Mesenchymal stem cell (in vitro differentiated cells and primary cell): ENCODE measurements around the gene ALPK3.

Experiments
- DNase-seq: peaks from one replicate; pipeline ENCODE4 v3.0.0-alpha.2; 2013
- H2AFZ ChIP-seq: one replicate; pipeline ENCODE4 v1.6.1; 2013; ENCODE audit warnings: low read depth, mild to moderate bottlenecking, control low read depth, inconsistent platforms, low read length, moderate library complexity
- H2AK5ac ChIP-seq: 2 replicates; pipeline ENCODE4 v1.6.1; 2013; ENCODE audit warnings: low read length, moderate library complexity, mild to moderate bottlenecking, inconsistent platforms; ENCODE audit not compliant: severe bottlenecking
- H2BK120ac ChIP-seq: one replicate; pipeline ENCODE4 v1.6.1; 2013; ENCODE audit warnings: low read depth, mild to moderate bottlenecking, inconsistent platforms, low read length, moderate library complexity
- H2BK12ac ChIP-seq, 2 experiments: one replicate each; pipeline ENCODE4 v1.6.1; 2013; ENCODE audit warnings: inconsistent platforms in 2 of 2, low read length in 2 of 2, mild to moderate bottlenecking in 2 of 2, moderate library complexity in 2 of 2, control low read depth in 1 of 2
- H2BK15ac ChIP-seq: one replicate; pipeline ENCODE4 v1.6.1; 2013; ENCODE audit warnings: mild to moderate bottlenecking, low read depth, inconsistent platforms; ENCODE audit not compliant: poor library complexity, severe bottlenecking
- H2BK5ac ChIP-seq: 2 replicates; pipeline ENCODE4 v1.6.1; 2013; ENCODE audit warnings: low read depth, mild to moderate bottlenecking, low read length, control low read depth, inconsistent platforms; ENCODE audit not compliant: poor library complexity, severe bottlenecking
- H3K14ac ChIP-seq, 2 experiments: one replicate each; pipeline ENCODE4 v1.6.1; 2013; ENCODE audit warnings: inconsistent platforms in 2 of 2, low read length in 2 of 2, control low read depth in 1 of 2, mild to moderate bottlenecking in 1 of 2, moderate library complexity in 1 of 2
- H3K18ac ChIP-seq, 2 experiments: one replicate each; pipeline ENCODE4 v1.6.1; 2013; ENCODE audit warnings: inconsistent platforms in 2 of 2, low read length in 2 of 2, control low read depth in 1 of 2, low read depth in 1 of 2, mild to moderate bottlenecking in 1 of 2
- H3K23ac ChIP-seq, 2 experiments: one replicate each; pipeline ENCODE4 v1.6.1; 2013; ENCODE audit warnings: inconsistent platforms in 2 of 2, low read length in 2 of 2, mild to moderate bottlenecking in 2 of 2, moderate library complexity in 2 of 2, control low read depth in 1 of 2
- H3K27ac ChIP-seq: 2 replicates; pipeline ENCODE4 v1.5.1; 2013; ENCODE audit warnings: mild to moderate bottlenecking, moderate library complexity, low read length, control low read depth, inconsistent platforms; ENCODE audit not compliant: poor library complexity, severe bottlenecking
- H3K27me3 ChIP-seq, 2 experiments: 2 replicates each; pipeline versions ENCODE4 v1.6.1 to v1.7.0; 2013; ENCODE audit warnings: low read length in 2 of 2, mild to moderate bottlenecking in 2 of 2, moderate library complexity in 2 of 2, control low read depth in 1 of 2, inconsistent platforms in 1 of 2; ENCODE audit not compliant: control insufficient read depth in 1 of 2, insufficient read depth in 1 of 2
- H3K36me3 ChIP-seq, 2 experiments: 2 replicates each; pipeline versions ENCODE4 v1.6.1 to v1.7.0; 2013; ENCODE audit warnings: low read length in 2 of 2, control low read depth in 1 of 2, inconsistent platforms in 1 of 2, low read depth in 1 of 2, mild to moderate bottlenecking in 1 of 2; ENCODE audit not compliant: insufficient read depth in 2 of 2, control insufficient read depth in 1 of 2
- H3K4ac ChIP-seq, 2 experiments: one replicate each; pipeline ENCODE4 v1.6.1; 2013; ENCODE audit warnings: inconsistent platforms in 2 of 2, low read length in 2 of 2, mild to moderate bottlenecking in 2 of 2, moderate library complexity in 2 of 2, control low read depth in 1 of 2, low read depth in 1 of 2
- H3K4me1 ChIP-seq: 2 replicates; pipeline ENCODE4 v1.6.1; 2013; ENCODE audit warnings: low read depth, low read length, control low read depth; ENCODE audit not compliant: control insufficient read depth, insufficient read depth
- H3K4me2 ChIP-seq: 2 replicates; pipeline ENCODE4 v1.6.1; 2013; ENCODE audit warnings: low read length, mild to moderate bottlenecking, inconsistent platforms; ENCODE audit not compliant: poor library complexity, severe bottlenecking
- H3K4me3 ChIP-seq, 2 experiments: 2 replicates each; pipeline versions ENCODE4 v1.5.1 to v1.7.0; 2013; ENCODE audit warnings: low read length in 2 of 2, mild to moderate bottlenecking in 2 of 2, control low read depth in 1 of 2, low read depth in 1 of 2; ENCODE audit not compliant: insufficient read depth in 1 of 2
- H3K79me1 ChIP-seq: replicated peaks from 2 replicates; pipeline ENCODE4 v1.6.1; 2013; ENCODE audit warnings: mild to moderate bottlenecking, control low read depth, low read length, inconsistent platforms; ENCODE audit not compliant: poor library complexity, severe bottlenecking
- H3K9ac ChIP-seq: 2 replicates; pipeline ENCODE4 v1.7.0; 2013; ENCODE audit warnings: mild to moderate bottlenecking, low read length, moderate library complexity
- H3K9me3 ChIP-seq: 2 replicates; pipeline ENCODE4 v1.7.0; 2013; ENCODE audit warnings: mild to moderate bottlenecking, low read length; ENCODE audit not compliant: control insufficient read depth
- H4K8ac ChIP-seq: one replicate; pipeline ENCODE4 v1.6.1; 2013; ENCODE audit warnings: inconsistent platforms, mild to moderate bottlenecking, low read length, moderate library complexity
- H4K91ac ChIP-seq: one replicate; pipeline ENCODE4 v1.6.1; 2013; ENCODE audit warnings: mild to moderate bottlenecking, low read length, inconsistent platforms
- WGBS: methylation state at CpG from one replicate; pipeline ENCODE4 v1.1.7; 2013; ENCODE audit warnings: mixed read lengths; 5-methylcytosine and 5-hydroxymethylcytosine counted together

ALPK3 gene

DNA sequence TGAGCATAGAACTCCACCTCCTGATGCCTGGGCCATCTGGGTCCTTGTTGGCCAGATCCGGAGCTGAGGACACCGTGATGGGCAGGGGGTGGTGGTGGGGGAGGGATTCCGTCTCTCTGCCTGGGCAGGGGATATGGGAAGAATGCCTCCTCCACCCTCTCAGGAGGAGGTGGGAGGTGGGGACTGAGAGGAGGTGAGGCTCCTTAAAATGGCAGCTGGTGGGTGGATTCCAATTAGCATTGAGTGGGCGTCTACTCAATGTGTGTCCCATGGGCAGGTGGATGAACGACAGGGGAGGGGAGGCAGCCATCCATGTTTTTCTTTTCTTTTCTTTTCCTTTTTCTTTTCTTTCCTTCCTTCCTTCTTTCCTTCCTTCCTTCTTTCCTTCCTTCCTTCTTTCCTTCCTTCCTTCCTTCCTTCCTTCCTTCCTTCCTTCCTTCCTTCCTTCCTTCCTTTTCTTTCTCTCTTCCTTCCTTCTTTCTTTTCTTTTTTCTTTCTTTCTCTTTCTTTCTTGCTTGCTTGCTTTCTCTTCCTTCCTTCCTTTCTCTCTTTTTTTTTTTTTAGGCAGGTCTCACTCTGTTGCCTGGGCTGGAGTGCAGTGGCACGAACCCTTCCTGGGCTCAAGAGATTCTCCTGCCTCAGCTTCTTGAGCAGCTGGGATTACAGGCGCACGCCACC, 72.3 kb downstream of the ALPK3 start:
- no peaks in the 10 kb centered on the region for H3K79me1 ChIP-seq

DNA sequence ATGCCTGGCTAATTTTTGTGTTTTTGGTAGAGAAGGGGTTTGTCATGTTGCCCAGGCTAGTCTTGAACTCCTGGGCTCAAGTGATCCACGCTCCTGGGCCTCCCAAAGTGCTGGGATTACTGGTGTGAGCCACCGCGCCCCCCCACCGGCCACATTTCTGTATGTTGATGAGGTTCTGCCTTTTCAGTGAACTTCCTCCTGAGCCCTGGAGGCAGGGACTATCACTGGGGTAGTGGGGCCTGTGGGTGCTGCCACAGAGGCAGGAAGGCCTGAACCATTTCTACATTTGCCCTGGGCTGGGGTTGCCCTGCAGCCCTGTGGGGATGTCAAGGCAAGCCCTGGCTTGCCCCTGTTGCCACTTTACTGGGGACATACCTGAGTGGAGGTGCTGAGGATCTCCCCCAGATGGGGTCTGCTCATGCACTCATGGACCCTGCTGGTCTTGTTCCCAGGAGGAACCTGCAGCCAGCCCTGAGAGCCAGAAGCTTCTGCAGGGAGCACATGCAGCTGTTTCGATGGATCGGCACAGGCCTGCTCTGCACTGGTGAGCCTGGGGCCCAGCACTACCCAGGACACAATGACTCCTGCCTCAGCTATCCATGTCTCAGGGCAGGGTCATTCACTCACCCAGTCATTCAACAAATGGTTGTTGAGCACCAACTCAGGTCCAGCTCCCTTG, 73.0 kb downstream of the ALPK3 start:
- H3K18ac ChIP-seq = no peak overlapping the region
- no peak overlapping the region for H3K23ac ChIP-seq
- H2BK5ac ChIP-seq = no peak overlapping the region
- H3K14ac ChIP-seq = no peak overlapping the region
- H3K36me3 ChIP-seq = no peaks in the 10 kb centered on the region
- H3K9ac ChIP-seq = no peak overlapping the region
- H4K91ac ChIP-seq = no peak overlapping the region
- peaks cover 0 to 19% of the 10 kb centered on the region in 2 experiments for H3K27me3 ChIP-seq
- WGBS = 93% methylated on average over 6 of the region's 6 CpGs
- no peak overlapping the region for H2AFZ ChIP-seq
- no peak overlapping the region for H2BK12ac ChIP-seq
- H2BK120ac ChIP-seq = no peak overlapping the region
- no peak overlapping the region for H3K4me3 ChIP-seq
- H3K4me2 ChIP-seq = no peak overlapping the region
- H2AK5ac ChIP-seq = no peak overlapping the region
- peaks cover 3% of the 10 kb centered on the region for H3K4me1 ChIP-seq
- no peaks in the 10 kb centered on the region for H3K79me1 ChIP-seq
- no peaks in the 10 kb centered on the region for H3K9me3 ChIP-seq
- H4K8ac ChIP-seq = no peak overlapping the region
- no peak overlapping the region for H3K4ac ChIP-seq
- DNase-seq = no peak
- no peak overlapping the region for H3K27ac ChIP-seq
- no peak overlapping the region for H2BK15ac ChIP-seq

More for the DNA sequence above, 72.3 kb downstream of the ALPK3 start:
- Histone ChIP-seq H3K4me1 (peaks cover 4% of the 10 kb centered on the region), H3K4me3 (no peak overlapping the region), H3K9me3 (no peaks in the 10 kb centered on the region), H2AK5ac (no peak overlapping the region), H4K8ac (peak overlapping the region; percentile 20), H2BK120ac (no peak overlapping the region), H2BK5ac (no peak overlapping the region), H3K27me3 (peaks cover 0 to 20% of the 10 kb centered on the region in 2 experiments), H2BK15ac (no peak overlapping the region), H2BK12ac (no peak overlapping the region), H3K9ac (no peak overlapping the region), H3K4ac (no peak overlapping the region), H3K27ac (no peak overlapping the region), H3K14ac (no peak overlapping the region), H3K36me3 (no peaks in the 10 kb centered on the region), H4K91ac (no peak overlapping the region), H2AFZ (no peak overlapping the region), H3K18ac (no peak overlapping the region), H3K23ac (no peak overlapping the region), H3K4me2 (no peak overlapping the region)
- 92% methylated on average over 8 of the region's 8 CpGs for WGBS
- no peak for DNase-seq

DNA sequence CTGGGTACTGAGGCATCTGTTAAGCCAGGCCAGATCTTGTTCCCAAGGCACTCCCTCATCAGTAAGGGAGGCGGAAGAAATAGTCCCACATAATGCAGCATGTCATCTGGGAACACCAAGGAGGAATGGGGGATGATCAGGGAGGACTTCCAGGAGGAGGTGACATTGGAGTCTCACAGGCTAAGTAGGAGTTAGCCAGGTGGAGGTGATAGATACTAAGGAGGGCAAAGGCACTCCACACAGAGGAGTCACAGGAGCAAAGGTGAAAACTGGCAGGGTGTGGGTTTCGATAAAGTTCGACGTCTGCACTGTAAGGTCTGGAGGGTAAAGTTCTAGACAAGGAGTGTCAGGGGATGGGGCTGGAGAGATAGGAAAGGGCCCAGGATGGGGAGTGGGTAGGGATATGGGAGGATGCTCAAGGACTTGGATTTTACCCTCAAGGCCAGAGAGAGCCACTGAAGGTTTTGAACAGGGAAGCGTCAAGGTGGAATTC, 73.6 kb downstream of the ALPK3 start:
- H2BK15ac ChIP-seq = no peak overlapping the region

DNA sequence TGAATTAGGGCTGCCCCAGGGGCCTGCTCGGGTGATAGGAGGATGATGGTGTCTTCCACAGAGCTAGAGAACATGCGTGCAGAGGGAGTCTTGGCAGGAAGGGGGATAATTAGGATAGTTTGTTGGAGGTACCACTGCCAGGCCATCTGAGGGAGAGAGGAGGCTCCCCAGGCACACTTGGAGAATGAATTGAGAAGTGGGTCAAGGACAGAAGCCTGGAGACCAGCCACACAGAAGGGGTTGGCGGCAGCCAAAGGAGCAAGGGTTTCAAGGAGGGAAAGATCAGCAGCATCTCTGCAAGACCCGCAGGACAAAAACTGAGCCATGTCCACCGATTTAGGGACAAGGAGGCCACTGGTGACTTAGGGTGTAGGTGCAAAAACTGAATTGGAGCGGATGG, 74.2 kb downstream of the ALPK3 start:
- no peaks in the 10 kb centered on the region for H3K36me3 ChIP-seq
- no peaks in the 10 kb centered on the region for H3K9me3 ChIP-seq
- no peak overlapping the region for H2BK5ac ChIP-seq
- no peak overlapping the region for H4K91ac ChIP-seq
- H3K79me1 ChIP-seq = no peaks in the 10 kb centered on the region
- H3K14ac ChIP-seq = no peak overlapping the region
- H3K9ac ChIP-seq = no peak overlapping the region
- H2BK12ac ChIP-seq = no peak overlapping the region
- WGBS = 87% methylated on average over 6 of the region's 6 CpGs
- H3K4me3 ChIP-seq = no peak overlapping the region
- peaks cover 3% of the 10 kb centered on the region for H3K4me1 ChIP-seq
- H2BK120ac ChIP-seq = no peak overlapping the region
- H4K8ac ChIP-seq = no peak overlapping the region
- no peak overlapping the region for H3K27ac ChIP-seq
- no peak overlapping the region for H2AK5ac ChIP-seq
- no peak overlapping the region for H3K23ac ChIP-seq
- H3K4me2 ChIP-seq = no peak overlapping the region
- no peak for DNase-seq
- H2AFZ ChIP-seq = no peak overlapping the region
- H3K27me3 ChIP-seq = peaks cover 0 to 19% of the 10 kb centered on the region in 2 experiments
- no peak overlapping the region for H3K18ac ChIP-seq
- no peak overlapping the region for H3K4ac ChIP-seq
- H2BK15ac ChIP-seq = no peak overlapping the region

More for the DNA sequence above, 73.6 kb downstream of the ALPK3 start:
- Histone ChIP-seq H3K27me3 (peaks cover 0 to 19% of the 10 kb centered on the region in 2 experiments), H3K4me3 (no peak overlapping the region), H3K4me1 (peaks cover 3% of the 10 kb centered on the region), H4K8ac (no peak overlapping the region), H2BK12ac (no peak overlapping the region), H3K4ac (no peak overlapping the region), H2AK5ac (no peak overlapping the region), H3K9me3 (no peaks in the 10 kb centered on the region), H4K91ac (no peak overlapping the region), H3K36me3 (no peaks in the 10 kb centered on the region), H2AFZ (no peak overlapping the region), H3K4me2 (no peak overlapping the region), H3K18ac (no peak overlapping the region), H3K23ac (no peak overlapping the region), H2BK120ac (no peak overlapping the region), H3K27ac (no peak overlapping the region), H2BK5ac (no peak overlapping the region), H3K9ac (no peak overlapping the region), H3K14ac (no peak overlapping the region), H3K79me1 (no peaks in the 10 kb centered on the region)
- DNase-seq = no peak
- WGBS = 97% methylated on average over 5 of the region's 5 CpGs
